Stomach (tissue), 4 donors: ENCODE measurements around the gene ADRB1.

ENCODE experiments used
- CTCF ChIP-seq, 7 experiments: fragments of 450-650 bp in 4 of 7; fragments of 200-600 bp in 3 of 7; sonication (generic) in 3 of 7; IDR thresholded peaks; one replicate each; pipeline ENCODE4 v1.5.1; 2016 to 2019; ENCODE audit warnings: antibody characterized with exemption in 7 of 7, control low read depth in 2 of 7, mild to moderate bottlenecking in 1 of 7
- EP300 ChIP-seq: sonication (generic); formaldehyde crosslinking; IDR thresholded peaks from one replicate; pipeline ENCODE4 v1.6.1; 2017; ENCODE audit warnings: antibody characterized with exemption
- POLR2A ChIP-seq, 4 donors: fragments of 450-650 bp; IDR thresholded peaks; one replicate each; pipeline ENCODE4 v1.6.1; 2016; ENCODE audit warnings: antibody characterized with exemption in 4 of 4, control low read depth in 2 of 4, mild to moderate bottlenecking in 1 of 4, moderate library complexity in 1 of 4
- POLR2AphosphoS5 ChIP-seq, 3 donors: sonication (generic); formaldehyde crosslinking; IDR thresholded peaks; one replicate each; pipeline ENCODE4 v1.6.1; 2016; ENCODE audit warnings: antibody characterized with exemption in 3 of 3

DNA sequence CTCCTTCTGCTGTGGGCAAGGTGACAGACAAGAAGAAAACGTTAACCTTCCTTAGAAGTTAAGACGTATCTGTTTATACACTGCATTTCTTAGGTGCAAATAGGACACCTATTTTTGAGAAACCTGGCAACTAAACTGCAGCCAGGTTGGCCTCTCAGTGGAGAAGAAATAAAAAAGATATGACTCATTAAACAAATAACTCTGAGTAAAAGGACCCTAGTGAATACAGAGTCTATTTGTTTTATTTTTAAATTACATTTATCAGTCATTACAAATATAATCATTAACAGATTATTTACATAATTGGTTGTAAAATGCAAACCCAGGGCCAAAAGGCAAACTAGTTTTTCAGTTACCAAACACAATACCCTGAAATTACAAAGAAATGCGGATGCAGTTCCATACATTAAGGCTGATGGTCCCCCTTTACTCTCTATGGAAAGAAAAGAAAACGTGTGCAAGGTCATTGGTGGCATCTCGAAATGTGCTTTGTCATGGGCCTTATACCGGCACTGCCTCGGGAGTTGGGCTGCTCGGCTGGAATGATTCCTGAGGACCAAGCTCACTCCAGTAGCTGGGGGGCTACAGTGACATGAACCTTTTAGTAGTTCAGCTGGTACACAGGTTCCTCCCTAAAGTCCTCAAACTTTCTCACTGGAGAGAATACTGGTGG lies 38.4 kb downstream of the ADRB1 start:
- no peak for TF ChIP-seq CTCF (IDR thresholded peaks at IDR 0.05)
- no peak for TF ChIP-seq POLR2A (IDR thresholded peaks at IDR 0.05)
- TF ChIP-seq POLR2AphosphoS5 (IDR thresholded peaks at IDR 0.05) = no peak
- no peak for TF ChIP-seq EP300
